GM12874 (cell line): ENCODE data around the gene TLNRD1.

Source experiments
- TF ChIP-seq, protein P1 (sequence below): IDR thresholded peaks from 2 replicates; pipeline ENCODE4 v1.5.1; 2011; ENCODE audit warnings: low read depth, mild to moderate bottlenecking, control low read depth, low read length, moderate library complexity; ENCODE audit not compliant: insufficient read depth

TLNRD1 gene

DNA sequence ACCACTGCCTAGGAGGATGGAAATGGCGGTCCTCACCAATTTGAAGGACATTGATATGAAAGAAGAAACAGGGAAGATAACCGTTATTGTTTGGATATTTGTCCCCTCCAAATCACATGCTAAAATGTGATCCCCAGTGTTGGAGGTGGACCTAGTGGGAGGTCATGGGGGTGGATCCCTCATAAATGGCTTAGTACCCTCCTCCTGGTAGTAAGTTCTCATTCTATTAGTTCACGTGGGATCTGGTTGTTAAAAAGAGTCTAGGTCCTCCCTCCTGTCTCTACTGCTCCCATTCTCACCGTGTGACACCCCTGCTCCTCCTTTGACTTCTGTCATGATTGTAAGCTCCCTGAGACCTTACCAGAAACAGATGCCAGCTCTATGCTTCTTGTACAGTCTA is 30.5 kb downstream of the TLNRD1 start:
- TF ChIP-seq, protein P1, sequence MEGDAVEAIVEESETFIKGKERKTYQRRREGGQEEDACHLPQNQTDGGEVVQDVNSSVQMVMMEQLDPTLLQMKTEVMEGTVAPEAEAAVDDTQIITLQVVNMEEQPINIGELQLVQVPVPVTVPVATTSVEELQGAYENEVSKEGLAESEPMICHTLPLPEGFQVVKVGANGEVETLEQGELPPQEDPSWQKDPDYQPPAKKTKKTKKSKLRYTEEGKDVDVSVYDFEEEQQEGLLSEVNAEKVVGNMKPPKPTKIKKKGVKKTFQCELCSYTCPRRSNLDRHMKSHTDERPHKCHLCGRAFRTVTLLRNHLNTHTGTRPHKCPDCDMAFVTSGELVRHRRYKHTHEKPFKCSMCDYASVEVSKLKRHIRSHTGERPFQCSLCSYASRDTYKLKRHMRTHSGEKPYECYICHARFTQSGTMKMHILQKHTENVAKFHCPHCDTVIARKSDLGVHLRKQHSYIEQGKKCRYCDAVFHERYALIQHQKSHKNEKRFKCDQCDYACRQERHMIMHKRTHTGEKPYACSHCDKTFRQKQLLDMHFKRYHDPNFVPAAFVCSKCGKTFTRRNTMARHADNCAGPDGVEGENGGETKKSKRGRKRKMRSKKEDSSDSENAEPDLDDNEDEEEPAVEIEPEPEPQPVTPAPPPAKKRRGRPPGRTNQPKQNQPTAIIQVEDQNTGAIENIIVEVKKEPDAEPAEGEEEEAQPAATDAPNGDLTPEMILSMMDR = no peak

DNA sequence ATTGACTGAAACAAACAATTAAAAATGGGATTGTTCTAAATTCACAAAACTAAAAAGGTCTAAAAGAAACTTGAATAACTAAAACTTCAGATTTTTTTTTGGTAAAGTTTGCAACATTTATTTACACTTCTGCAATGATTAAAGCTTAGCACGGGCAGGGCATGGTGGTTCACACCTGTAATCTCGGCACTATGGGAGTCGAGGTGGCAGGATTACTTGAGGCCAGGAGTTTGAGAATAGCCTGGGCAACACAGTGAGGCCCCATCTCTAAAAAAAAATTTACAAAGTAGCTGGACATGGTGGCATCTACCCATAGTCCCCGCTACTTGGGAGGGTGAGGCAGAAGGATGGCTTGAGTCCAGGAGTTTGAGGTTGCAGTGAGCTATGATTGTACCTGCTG is 31.6 kb downstream of the TLNRD1 start:
- TF ChIP-seq, protein P1 = no peak

DNA sequence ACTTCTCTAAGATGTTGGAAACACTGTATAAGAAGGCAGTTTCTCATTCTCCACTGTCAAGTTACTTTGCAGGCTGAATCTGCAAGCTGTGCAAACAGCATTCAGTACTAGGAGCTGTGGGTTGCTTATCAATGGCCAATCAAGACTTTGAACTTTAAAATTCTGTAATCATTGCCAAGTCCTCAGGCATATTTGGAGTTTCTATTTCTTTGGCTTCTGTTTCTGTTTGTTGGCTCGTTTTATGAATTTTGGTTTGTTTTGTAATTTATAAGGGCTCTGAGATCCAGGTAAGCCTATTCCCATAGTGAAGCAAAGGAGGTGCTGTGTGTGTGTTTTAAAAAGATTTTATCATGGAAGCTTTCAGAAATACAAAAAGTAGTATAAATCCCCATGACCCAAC is 32.1 kb downstream of the TLNRD1 start:
- TF ChIP-seq, protein P1 = no peak

DNA sequence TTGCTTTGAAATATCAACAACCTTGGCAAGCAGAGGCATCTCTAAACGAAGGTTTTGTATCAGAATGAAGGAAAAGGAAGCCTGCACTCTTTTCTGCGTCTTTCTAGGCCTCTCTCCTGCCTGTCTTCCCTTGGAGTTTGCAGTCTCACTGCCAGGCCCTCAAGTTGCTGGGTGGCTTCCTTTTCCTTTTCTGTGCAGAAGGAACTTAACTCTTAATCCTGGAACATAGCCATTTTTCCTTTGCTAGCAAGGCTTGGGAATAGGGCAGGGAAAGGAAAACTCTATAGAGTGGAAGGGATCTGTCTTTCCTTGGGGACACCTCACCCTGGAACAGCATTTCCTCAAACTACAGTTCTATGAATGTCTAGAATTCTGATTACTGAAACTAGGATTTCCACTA is 32.8 kb downstream of the TLNRD1 start:
- TF ChIP-seq, protein P1 = no peak

DNA sequence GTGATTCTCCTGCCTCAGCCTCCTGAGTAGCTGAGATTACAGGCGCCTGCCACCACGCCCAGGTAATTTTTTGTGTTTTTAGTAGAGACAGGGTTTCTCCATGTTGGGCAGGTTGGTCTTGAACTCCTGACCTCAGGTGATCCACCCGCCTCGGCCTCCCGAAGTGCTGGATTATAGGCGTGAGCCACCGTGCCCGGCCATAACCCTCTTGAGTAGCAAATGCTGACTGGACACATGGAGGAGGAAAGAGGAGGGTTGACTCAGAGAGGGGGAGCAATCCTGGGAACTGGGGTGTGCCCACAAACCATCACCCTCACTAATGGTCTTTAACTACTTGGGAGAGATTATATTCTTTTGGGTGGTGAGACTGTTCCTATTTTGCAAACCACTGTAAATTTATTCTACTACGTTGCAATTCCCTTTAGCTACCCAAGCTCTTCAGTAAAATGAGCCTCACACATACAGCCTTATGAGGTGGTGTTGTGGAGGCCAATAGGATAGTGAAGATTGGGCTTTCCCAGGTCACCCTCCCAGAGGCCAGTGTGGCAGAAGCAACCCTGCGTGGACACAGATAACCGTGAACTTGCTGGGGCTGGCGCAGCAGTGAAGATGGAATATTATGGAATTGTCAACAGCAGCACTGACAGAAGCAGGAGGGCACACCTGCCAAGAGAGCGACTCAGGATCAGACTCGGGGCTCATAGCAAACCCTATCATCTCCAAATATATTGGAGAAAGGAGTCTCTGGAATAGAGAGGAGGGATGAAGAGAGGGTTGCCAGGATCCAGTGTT is 37.4 kb downstream of the TLNRD1 start:
- TF ChIP-seq, protein P1 = no peak

DNA sequence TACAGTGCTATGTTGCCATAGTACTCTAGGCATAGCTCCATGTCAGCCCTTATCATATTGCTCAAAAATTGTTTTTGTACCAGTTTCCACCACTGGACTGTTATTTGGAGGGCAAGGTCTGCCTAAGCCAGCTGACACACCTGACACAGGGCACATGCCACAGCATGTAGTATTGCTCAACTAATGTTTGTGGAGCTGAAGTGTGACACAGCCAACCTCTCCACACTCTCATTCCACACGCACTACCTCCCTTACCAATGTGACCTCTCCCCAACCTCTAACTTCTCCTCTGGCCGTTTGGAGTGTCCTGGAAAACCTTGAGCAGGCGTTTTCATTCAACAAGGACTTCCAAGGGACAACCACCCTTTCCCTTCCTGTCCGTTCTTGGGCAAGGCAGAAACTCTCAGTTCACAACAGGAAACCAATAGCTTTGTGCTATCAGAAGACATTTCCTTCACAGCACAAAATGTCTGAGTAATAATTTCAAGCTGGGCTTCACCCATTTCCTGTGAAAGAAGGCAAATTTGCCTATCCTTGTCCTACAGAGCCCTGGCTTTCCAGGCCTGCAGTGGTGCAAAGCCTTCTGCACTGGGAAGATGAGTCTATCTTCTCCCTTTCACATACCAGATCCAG is 38.4 kb downstream of the TLNRD1 start:
- TF ChIP-seq, protein P1 = no peak

DNA sequence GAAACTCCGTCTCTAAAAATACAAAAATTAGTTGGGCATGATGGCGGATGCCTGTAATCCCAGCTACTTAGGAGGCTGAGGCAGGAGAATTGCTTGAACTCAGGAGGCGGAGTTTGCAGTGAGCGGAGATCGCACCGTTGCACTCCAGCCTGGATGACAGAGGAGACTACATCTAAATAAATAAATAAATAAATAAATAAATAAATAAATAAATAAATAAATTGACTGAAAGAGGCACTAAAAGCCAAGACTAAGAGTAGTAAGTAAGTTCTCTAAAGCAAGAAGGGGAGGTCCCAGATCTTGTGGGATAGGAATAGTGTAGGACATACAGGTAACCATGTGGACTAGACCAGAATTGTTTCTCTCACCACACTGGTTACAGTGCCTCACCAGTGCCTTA is 40.0 kb downstream of the TLNRD1 start:
- TF ChIP-seq, protein P1 = no peak
